Gastrocnemius medialis (tissue), 4 donors: Measurements from ENCODE around the gene KIAA1217. TPM values are rescaled to one million over a fixed set of nuclear protein-coding genes. Genes with fewer than 3 reads are reported as not detected.

Experiments used
- ATAC-seq, 2 donors: fragments of 150-250 bp; one replicate each; pipeline ENCODE4 v1.9.1; 2016
- DNase-seq, 2 donors: peaks; one replicate each; pipeline ENCODE4 v3.0.0-alpha.2; 2019
- H3K27ac ChIP-seq, 4 donors: fragments of 200-600 bp; sonication (generic); 1 replicate in 1 of 4; 2 replicates in 3 of 4; pipeline ENCODE4 v1.5.1; 2016 to 2018; ENCODE audit warnings: mild to moderate bottlenecking in 2 of 4, moderate library complexity in 1 of 4
- H3K27me3 ChIP-seq, 3 donors: fragments of 200-600 bp; sonication (generic) in 2 of 3; 1 replicate in 1 of 3; 2 replicates in 2 of 3; pipeline versions ENCODE4 v1.5.1 to v1.6.0; 2016 to 2019; ENCODE audit warnings: mild to moderate bottlenecking in 1 of 3, moderate library complexity in 1 of 3
- H3K36me3 ChIP-seq, 2 donors: fragments of 200-600 bp; sonication (generic) in 1 of 2; one replicate each; pipeline ENCODE4 v1.5.1; 2017 to 2018
- H3K4me1 ChIP-seq, 2 donors: fragments of 200-600 bp; sonication (generic) in 1 of 2; one replicate each; pipeline ENCODE4 v1.5.1; 2016 to 2017; ENCODE audit warnings: mild to moderate bottlenecking in 2 of 2
- H3K4me3 ChIP-seq, 4 donors: fragments of 200-600 bp; sonication (generic) in 3 of 4; 1 replicate in 1 of 4; 2 replicates in 3 of 4; pipeline ENCODE4 v1.5.1; 2016 to 2019; ENCODE audit warnings: mild to moderate bottlenecking in 2 of 4
- H3K9me3 ChIP-seq, 3 donors: fragments of 200-600 bp; sonication (generic) in 2 of 3; 1 replicate in 1 of 3; 2 replicates in 2 of 3; pipeline ENCODE4 v1.5.1; 2016 to 2019
- CTCF ChIP-seq, 5 experiments: fragments of 450-650 bp in 3 of 5; fragments of 200-600 bp in 2 of 5; sonication (generic) in 2 of 5; IDR thresholded peaks in 4 of 5; conservative IDR thresholded peaks in 1 of 5; 1 replicate in 4 of 5; 2 replicates in 1 of 5; pipeline ENCODE4 v1.5.1; 2016 to 2019; ENCODE audit warnings: antibody characterized with exemption in 5 of 5, mild to moderate bottlenecking in 3 of 5, moderate library complexity in 3 of 5
- POLR2A ChIP-seq, 2 donors: fragments of 450-650 bp; IDR thresholded peaks; one replicate each; pipeline ENCODE4 v1.6.1; 2017; ENCODE audit warnings: antibody characterized with exemption in 2 of 2, mild to moderate bottlenecking in 2 of 2, moderate library complexity in 2 of 2
- in situ Hi-C, 4 donors: fragments of 200-750 bp; cut with MboI; loops; one replicate each; pipeline versions ENCODE4 v1.15.0 to v1.8.0; 2017; ENCODE audit warnings: low sequenced_read_pairs in 4 of 4
- intact Hi-C: fragments of 100-400 bp; cut with DNase I; formaldehyde crosslinking; loops from one replicate; pipeline ENCODE4 v1.15.1; 2023; ENCODE audit warnings: low total_unique reads
- total RNA-seq, 4 donors: library from RNA; depleted of rRNA; stranded (reverse); fragments of >200 nt; gene quantifications; one replicate each; pipeline versions ENCODE4 v1.1.0 to v1.2.3, GENCODE V29; 2016

The KIAA1217 gene
- total RNA-seq, 4 donors from 2014 or later, result 152 to 266 (median 155) TPM

GRCh38 chr10:24315211-24315610 lies 106.3 kb downstream of the KIAA1217 start:
- Histone ChIP-seq H3K4me1 (peaks cover 27 to 29% of the 10 kb centered on the region in 2 donors), H3K27me3 (no peaks in the 10 kb centered on the region), H3K36me3 (no peaks in the 10 kb centered on the region), H3K27ac (no peak overlapping the region), H3K9me3 (no peaks in the 10 kb centered on the region), H3K4me3 (no peak overlapping the region)
- intact Hi-C loops, result loop anchor here (2.0 kb wide), 1 partner anchor 14 kb away; no protein-coding TSS in a partner anchor
- DNase-seq (no peak), ATAC-seq (no peak)
- TF ChIP-seq CTCF (IDR thresholded peaks at IDR 0.05 in 4 of 5, conservative IDR thresholded peaks at IDR 0.05 in 1 of 5), result no peak
- TF ChIP-seq POLR2A (IDR thresholded peaks at IDR 0.05), result no peak
- in situ Hi-C loops, result no loop called here

- ATAC-seq, result no peak
- intact Hi-C loops, result no loop called here
Observed at GRCh38 chr10:24318517-24318916, 109.6 kb downstream of the KIAA1217 start.

GRCh38 chr10:24320373-24320772 lies 111.4 kb downstream of the KIAA1217 start:
- H3K9me3 ChIP-seq, result no peaks in the 10 kb centered on the region
- intact Hi-C loops, result no loop called here
- H3K4me3 ChIP-seq, result no peak overlapping the region
- TF ChIP-seq POLR2A (IDR thresholded peaks at IDR 0.05) (no peak), CTCF (IDR thresholded peaks at IDR 0.05 in 4 of 5, conservative IDR thresholded peaks at IDR 0.05 in 1 of 5) (no peak)
- no peaks in the 10 kb centered on the region for H3K36me3 ChIP-seq
- ATAC-seq (no peak), DNase-seq (no peak)
- peak overlapping the region in 1 of 4 donors; percentile 30 for H3K27ac ChIP-seq
- H3K27me3 ChIP-seq, result no peaks in the 10 kb centered on the region
- in situ Hi-C loops, result no loop called here
- H3K4me1 ChIP-seq, result peaks cover 21 to 33% of the 10 kb centered on the region in 2 donors

More at GRCh38 chr10:24318517-24318916, 109.6 kb downstream of the KIAA1217 start:
- Histone ChIP-seq H3K27me3 (no peaks in the 10 kb centered on the region), H3K27ac (no peak overlapping the region), H3K4me1 (peaks cover 13 to 19% of the 10 kb centered on the region in 2 donors), H3K9me3 (no peaks in the 10 kb centered on the region), H3K4me3 (no peak overlapping the region), H3K36me3 (no peaks in the 10 kb centered on the region)
- DNase-seq, result no peak
- TF ChIP-seq CTCF (IDR thresholded peaks at IDR 0.05 in 4 of 5, conservative IDR thresholded peaks at IDR 0.05 in 1 of 5), result no peak
- in situ Hi-C loops, result no loop called here

GRCh38 chr10:24324651-24325050 lies 115.7 kb downstream of the KIAA1217 start:
- in situ Hi-C loops, result no loop called here
- ATAC-seq (peak in 1 of 2 donors; percentile 64), DNase-seq (no peak)
- no peak overlapping the region for H3K4me3 ChIP-seq
- H3K9me3 ChIP-seq, result no peaks in the 10 kb centered on the region
- intact Hi-C loops, result no loop called here
- H3K4me1 ChIP-seq, result peaks cover 19 to 31% of the 10 kb centered on the region in 2 donors
- TF ChIP-seq CTCF (IDR thresholded peaks at IDR 0.05 in 4 of 5, conservative IDR thresholded peaks at IDR 0.05 in 1 of 5) (no peak), POLR2A (IDR thresholded peaks at IDR 0.05) (no peak)
- no peaks in the 10 kb centered on the region for H3K36me3 ChIP-seq
- H3K27me3 ChIP-seq, result no peaks in the 10 kb centered on the region
- peak overlapping the region; percentile 29 to 56 (median 50) for H3K27ac ChIP-seq

GRCh38 chr10:24331457-24331856 lies 122.5 kb downstream of the KIAA1217 start:
- H3K27me3 ChIP-seq, result no peaks in the 10 kb centered on the region
- DNase-seq (peak; percentile 39 to 75), ATAC-seq (peak; percentile 63 to 80)
- intact Hi-C loops, result no loop called here
- in situ Hi-C loops, result no loop called here
- H3K36me3 ChIP-seq, result no peaks in the 10 kb centered on the region
- peak overlapping the region in 1 of 4 donors; percentile 7 for H3K4me3 ChIP-seq
- peak overlapping the region; percentile 28 to 70 (median 54) for H3K27ac ChIP-seq
- no peaks in the 10 kb centered on the region for H3K9me3 ChIP-seq
- H3K4me1 ChIP-seq, result peaks cover 40 to 43% of the 10 kb centered on the region in 2 donors
- TF ChIP-seq POLR2A (IDR thresholded peaks at IDR 0.05), result no peak
